ENCODE data around the gene TSSK3. TPM values are rescaled to one million over a fixed set of nuclear protein-coding genes. Genes with fewer than 3 reads are reported as not detected.
"Not testable (repeated sequence)": the region's sequence is repeated elsewhere in the genome, so short reads cannot be mapped to it uniquely, and the experiment has no call there.

TSSK3 gene
- total RNA-seq, 2 donors from 2014 or later = 1.8 to 12.2 TPM

GRCh38 chr1:32353886-32354570 lies 8.3 kb upstream of the TSSK3 start:
- 46 to 48% methylated on average over 2 of the region's 2 CpGs for WGBS, 2 donors
- H3K4me3 ChIP-seq = no peak overlapping the region
- no peaks in the 10 kb centered on the region for H3K36me3 ChIP-seq (replicated peaks in 1 of 2; ENCODE audit: insufficient read depth in 1 of 2, low read depth in 2 of 2)
- H3K27me3 ChIP-seq = no peaks in the 10 kb centered on the region
- no peak for TF ChIP-seq POLR2A (IDR thresholded peaks at IDR 0.05)
- peaks cover 37% of the 10 kb centered on the region for H3K4me1 ChIP-seq
- intact Hi-C loops (cut with DNase I) = no loop called here
- DNase-seq (peak in 3 of 4 donors; percentile 36 to 52 (median 42)), ATAC-seq (no peak)
- no peaks in the 10 kb centered on the region for H3K9me3 ChIP-seq
- peak overlapping the region in 2 of 4 donors; percentile 18 to 96 for H3K27ac ChIP-seq

- H3K9me3 ChIP-seq; H3K4me3 ChIP-seq; DNase-seq; H3K36me3 ChIP-seq (replicated peaks in 1 of 2; ENCODE audit: insufficient read depth in 1 of 2, low read depth in 2 of 2); H3K27ac ChIP-seq; H3K27me3 ChIP-seq; ATAC-seq; intact Hi-C loops (cut with DNase I): not testable (repeated sequence)
- 90 to 93% methylated on average over 4 to 6 of the region's 6 CpGs for WGBS, 2 donors
- H3K4me1 ChIP-seq = peaks cover 35% of the 10 kb centered on the region
Observed at GRCh38 chr1:32355778-32356177, 6.6 kb upstream of the TSSK3 start.

GRCh38 chr1:32356478-32356877 lies 5.9 kb upstream of the TSSK3 start:
- Histone ChIP-seq H3K27ac (no peak overlapping the region), H3K4me1 (peaks cover 35% of the 10 kb centered on the region), H3K27me3 (no peaks in the 10 kb centered on the region), H3K9me3 (no peaks in the 10 kb centered on the region), H3K36me3 (replicated peaks in 1 of 2; ENCODE audit: insufficient read depth in 1 of 2, low read depth in 2 of 2) (no peaks in the 10 kb centered on the region), H3K4me3 (no peak overlapping the region)
- ATAC-seq (no peak), DNase-seq (no peak)
- 100% methylated on average over 1 of the region's 1 CpG for WGBS, 2 donors
- TF ChIP-seq POLR2A (IDR thresholded peaks at IDR 0.05) (no peak), CTCF (IDR thresholded peaks at IDR 0.05) (no peak)
- intact Hi-C loops (cut with DNase I) = no loop called here

- TF ChIP-seq CTCF (IDR thresholded peaks at IDR 0.05) = no peak
- TF ChIP-seq POLR2A (IDR thresholded peaks at IDR 0.05) = no peak
- no peaks in the 10 kb centered on the region for H3K9me3 ChIP-seq
- ATAC-seq = no peak
- H3K4me1 ChIP-seq = peaks cover 37% of the 10 kb centered on the region
- DNase-seq = no peak
- no peak overlapping the region for H3K4me3 ChIP-seq
- WGBS, 2 donors = 75 to 80% methylated on average over 6 of the region's 6 CpGs
- intact Hi-C loops (cut with DNase I) = no loop called here
- no peak overlapping the region for H3K27ac ChIP-seq
- H3K36me3 ChIP-seq (replicated peaks in 1 of 2; ENCODE audit: insufficient read depth in 1 of 2, low read depth in 2 of 2) = no peaks in the 10 kb centered on the region
- H3K27me3 ChIP-seq = no peaks in the 10 kb centered on the region
Observed at GRCh38 chr1:32357614-32358013, 4.7 kb upstream of the TSSK3 start.

GRCh38 chr1:32358435-32358834 lies 3.9 kb upstream of the TSSK3 start:
- H3K4me1 ChIP-seq = peaks cover 30% of the 10 kb centered on the region
- no peak for TF ChIP-seq CTCF (IDR thresholded peaks at IDR 0.05)
- no peak for TF ChIP-seq POLR2A (IDR thresholded peaks at IDR 0.05)
- DNase-seq (no peak), ATAC-seq (no peak)
- no peaks in the 10 kb centered on the region for H3K36me3 ChIP-seq (replicated peaks in 1 of 2; ENCODE audit: insufficient read depth in 1 of 2, low read depth in 2 of 2)
- H3K27ac ChIP-seq = no peak overlapping the region
- no peaks in the 10 kb centered on the region for H3K9me3 ChIP-seq
- whole genome bisulfite sequencing, 2 donors = 42 to 50% methylated on average over 3 of the region's 3 CpGs
- no peak overlapping the region for H3K4me3 ChIP-seq
- no peaks in the 10 kb centered on the region for H3K27me3 ChIP-seq
- intact Hi-C loops (cut with DNase I) = no loop called here

GRCh38 chr1:32361308-32361673 lies 1.0 kb upstream of the TSSK3 start:
- no peak overlapping the region for H3K27ac ChIP-seq
- no peak for DNase-seq
- peak; percentile 3 for ATAC-seq
- no peaks in the 10 kb centered on the region for H3K27me3 ChIP-seq
- H3K9me3 ChIP-seq = no peaks in the 10 kb centered on the region
- H3K36me3 ChIP-seq (replicated peaks in 1 of 2; ENCODE audit: insufficient read depth in 1 of 2, low read depth in 2 of 2) = peaks cover 0 to 8% of the 10 kb centered on the region in 2 donors
- 49 to 90% methylated on average over 6 to 23 of the region's 35 CpGs for WGBS, 2 donors
- peaks cover 16% of the 10 kb centered on the region for H3K4me1 ChIP-seq
- intact Hi-C loops (cut with DNase I) = no loop called here
- H3K4me3 ChIP-seq = no peak overlapping the region
- TF ChIP-seq POLR2A (IDR thresholded peaks at IDR 0.05) = no peak
- no peak for TF ChIP-seq CTCF (IDR thresholded peaks at IDR 0.05)
